Measurements from ENCODE around the gene NEK3.
"Not testable (repeated sequence)": the region's sequence is repeated elsewhere in the genome, so short reads cannot be mapped to it uniquely, and the experiment has no call there.

The NEK3 gene, protein sequence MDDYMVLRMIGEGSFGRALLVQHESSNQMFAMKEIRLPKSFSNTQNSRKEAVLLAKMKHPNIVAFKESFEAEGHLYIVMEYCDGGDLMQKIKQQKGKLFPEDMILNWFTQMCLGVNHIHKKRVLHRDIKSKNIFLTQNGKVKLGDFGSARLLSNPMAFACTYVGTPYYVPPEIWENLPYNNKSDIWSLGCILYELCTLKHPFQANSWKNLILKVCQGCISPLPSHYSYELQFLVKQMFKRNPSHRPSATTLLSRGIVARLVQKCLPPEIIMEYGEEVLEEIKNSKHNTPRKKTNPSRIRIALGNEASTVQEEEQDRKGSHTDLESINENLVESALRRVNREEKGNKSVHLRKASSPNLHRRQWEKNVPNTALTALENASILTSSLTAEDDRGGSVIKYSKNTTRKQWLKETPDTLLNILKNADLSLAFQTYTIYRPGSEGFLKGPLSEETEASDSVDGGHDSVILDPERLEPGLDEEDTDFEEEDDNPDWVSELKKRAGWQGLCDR

DNA sequence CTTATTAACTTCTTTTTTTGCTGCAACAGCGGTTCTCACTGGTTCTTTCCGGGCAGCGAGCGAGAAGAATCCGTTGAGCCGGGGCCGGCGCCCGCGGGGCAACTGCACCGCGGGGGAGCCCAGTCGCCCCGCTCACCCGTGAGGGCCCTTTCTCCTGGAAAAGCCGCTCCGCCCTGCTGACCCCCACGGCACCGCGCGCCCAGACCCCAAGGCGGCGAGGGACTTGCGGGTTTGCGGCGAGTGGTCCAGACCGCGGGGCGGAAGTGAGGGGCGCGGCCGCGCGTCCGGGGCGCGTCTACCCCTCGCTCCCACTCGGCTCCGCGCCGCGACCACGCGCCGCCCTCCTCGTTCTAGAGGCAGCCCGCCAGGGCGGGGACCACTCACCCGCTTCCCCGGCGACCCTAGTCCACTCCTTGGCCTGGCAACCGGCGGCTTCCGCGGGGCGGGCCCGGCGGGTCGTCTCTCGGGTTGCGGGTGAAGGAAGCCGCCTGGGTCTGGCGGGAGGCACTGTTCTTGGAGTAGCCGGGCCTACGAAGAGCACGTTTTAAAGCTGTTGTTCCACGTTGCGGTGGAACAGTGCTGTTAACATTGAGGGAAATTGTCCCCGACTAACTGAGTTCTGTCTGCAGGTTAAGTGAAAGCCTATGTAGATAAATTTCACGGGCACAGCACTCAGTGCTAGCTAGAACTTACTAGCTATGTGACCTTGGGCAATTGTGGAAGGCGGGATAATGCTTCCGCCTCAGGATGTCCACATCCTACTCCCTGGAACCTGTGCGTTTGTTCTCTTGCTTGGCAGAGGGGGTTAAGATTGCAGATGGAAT lies at the start of gene NEK3:
TSS of gene NEK3 (minus strand) at position 439 of the 824 bp plus-strand sequence. CDS start 3,406 bp downstream, outside the sequence.
- no peak for DNase-seq (ENCODE audit: low spot score)

DNA sequence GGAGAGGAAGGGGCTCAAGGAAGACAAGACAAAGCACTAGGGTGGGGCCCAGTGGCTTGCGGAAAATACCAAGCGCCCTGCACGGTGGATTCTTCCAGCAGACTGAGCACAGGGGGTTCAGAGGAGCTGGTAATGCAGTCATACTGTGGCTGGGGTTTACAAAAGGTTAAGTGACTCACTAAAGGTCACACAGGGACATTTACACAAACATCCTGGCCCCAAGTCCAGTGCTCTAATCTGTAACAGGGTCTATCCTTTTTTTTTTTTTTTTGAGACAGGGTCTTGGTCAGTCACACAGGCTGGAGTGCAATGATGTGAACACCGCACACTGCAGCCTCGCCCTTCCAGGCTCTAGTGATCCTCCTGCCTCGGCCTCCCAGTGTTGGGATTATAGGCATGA lies 49.0 kb upstream of the NEK3 start:
- DNase-seq (ENCODE audit: low spot score), result not testable (repeated sequence)

DNA sequence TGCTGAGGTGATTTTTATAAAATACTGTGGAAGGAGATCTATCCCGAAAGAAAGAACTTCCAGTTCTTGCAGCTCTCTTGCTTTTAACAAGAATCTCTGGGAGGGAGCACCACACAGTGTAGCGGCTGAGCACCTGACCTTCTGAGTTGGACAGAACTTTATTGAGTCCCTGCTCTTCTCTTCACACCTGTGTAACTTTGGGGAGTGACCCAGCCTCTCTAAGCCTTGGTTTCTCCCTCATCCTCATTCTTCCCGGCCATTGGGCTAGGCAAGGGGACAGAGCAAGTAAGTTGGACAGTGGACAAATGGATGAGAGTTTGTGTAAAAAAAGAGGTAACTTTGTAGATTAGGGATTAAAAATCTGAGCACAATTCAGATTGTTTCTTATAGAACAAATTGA lies 48.5 kb upstream of the NEK3 start:
- DNase-seq (ENCODE audit: low spot score), result not testable (repeated sequence)

DNA sequence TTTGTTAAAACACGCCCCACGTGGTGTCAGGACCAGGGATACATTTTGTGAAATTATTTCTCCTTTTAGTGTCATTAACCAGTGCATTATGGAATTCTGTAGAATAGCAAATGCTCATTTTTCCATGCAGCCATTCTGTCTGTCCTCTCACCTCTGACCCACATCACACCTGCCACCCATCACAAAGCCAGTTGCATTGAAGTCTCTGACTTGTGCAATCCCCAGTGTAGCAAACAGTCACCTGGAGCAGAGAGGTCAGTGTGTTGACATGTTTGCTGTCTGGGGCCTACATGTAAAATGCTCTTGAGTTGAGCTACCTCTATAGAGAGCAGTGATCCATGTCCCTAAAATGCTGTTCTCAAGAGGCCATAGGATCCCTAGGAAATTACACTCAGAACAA lies 47.9 kb upstream of the NEK3 start:
- not testable (repeated sequence) for DNase-seq (ENCODE audit: low spot score)

DNA sequence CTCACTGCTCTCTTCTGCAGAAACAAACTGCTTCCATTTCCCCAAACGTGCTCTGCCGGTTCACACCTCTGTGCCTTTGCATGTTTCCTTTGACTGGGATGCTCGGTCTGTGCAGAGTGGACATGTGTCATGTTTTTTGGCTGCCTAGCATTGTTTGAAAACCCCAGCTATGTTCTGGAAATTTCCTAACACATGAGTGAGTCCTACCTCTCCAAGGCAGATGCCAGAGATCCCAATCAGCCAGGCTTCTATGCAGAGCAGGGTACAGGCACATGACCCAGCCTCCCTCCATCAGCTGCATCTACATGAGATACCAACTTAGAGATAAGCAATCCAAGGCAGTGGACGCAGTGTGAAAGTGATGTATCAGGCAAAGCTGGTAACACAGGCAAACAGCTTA lies 45.1 kb upstream of the NEK3 start:
- DNase-seq (ENCODE audit: low spot score), result not testable (repeated sequence)

DNA sequence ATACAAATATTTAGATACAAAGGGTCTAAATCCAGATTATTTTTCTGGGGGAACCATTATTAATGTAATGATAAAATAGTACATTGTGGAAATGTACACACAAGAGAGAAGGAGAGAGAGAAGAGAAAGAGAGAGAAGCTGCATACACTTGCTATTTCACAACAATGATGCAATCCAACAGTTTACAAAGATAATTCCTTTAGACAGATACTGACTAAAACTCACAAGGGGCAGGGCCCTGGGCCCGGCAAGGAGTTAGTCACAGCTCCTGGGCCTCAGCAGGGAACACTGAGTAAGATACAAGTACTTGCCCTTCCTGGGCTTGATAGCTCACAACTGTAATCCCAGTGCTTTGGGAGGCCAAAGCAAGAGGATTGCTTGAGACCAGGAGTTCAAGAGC lies 44.5 kb upstream of the NEK3 start:
- DNase-seq (ENCODE audit: low spot score), result not testable (repeated sequence)

DNA sequence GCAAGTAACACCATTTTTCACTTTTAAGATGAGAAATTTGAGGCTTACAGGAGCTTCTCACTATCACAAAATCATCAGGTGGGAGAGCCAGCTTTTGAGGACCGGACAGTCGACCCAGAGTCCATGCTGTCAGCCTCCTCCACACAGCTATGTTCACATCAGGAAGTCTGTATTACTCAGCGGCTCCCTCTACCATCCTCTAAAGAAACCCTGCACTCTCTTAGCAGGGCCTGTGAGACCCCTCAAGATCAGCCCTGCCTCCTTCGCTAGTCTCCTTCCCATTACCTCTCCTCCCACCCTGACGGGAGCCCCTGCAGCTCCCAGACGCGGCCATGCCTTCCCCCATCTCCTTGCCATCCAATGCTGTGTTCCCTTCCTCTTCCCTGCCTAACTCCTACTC lies 43.1 kb upstream of the NEK3 start:
- DNase-seq (ENCODE audit: low spot score), result not testable (repeated sequence)

DNA sequence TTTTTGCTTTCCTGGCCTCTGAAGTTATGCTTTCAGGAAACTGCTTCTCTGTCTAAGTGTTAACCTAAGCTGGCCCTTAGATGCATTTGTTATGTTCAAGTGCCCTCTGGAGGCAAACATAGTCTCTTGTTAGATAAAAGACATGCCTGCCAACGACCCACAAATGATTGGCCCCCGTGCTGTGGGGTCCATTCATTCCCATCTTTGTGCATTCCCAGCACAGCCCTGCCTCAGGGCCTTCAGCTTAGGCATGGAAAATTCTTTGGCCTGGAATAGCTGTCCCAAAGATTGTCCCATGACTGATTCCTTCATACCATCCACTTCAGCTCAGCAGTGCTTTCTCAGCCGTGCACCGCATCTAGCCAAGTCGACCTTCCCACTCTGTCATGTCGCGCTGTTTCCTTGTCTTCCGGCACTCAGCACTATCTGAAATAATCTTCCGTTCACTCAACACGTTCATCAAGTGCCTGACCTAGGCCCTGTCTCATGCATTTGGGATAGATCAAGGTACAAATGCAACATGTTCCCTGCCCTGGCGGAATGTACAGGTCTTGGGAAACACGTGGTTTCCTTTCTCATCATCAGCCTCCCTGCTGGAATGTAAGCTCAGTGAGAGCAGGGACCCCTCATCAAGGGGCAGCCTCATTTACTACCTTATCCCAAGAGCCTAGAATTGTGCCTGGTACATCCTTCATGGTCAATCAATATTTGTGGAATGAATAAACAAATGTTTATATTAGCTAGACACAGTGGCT lies 42.2 kb upstream of the NEK3 start:
- peak; percentile 52 for DNase-seq (ENCODE audit: low spot score)

DNA sequence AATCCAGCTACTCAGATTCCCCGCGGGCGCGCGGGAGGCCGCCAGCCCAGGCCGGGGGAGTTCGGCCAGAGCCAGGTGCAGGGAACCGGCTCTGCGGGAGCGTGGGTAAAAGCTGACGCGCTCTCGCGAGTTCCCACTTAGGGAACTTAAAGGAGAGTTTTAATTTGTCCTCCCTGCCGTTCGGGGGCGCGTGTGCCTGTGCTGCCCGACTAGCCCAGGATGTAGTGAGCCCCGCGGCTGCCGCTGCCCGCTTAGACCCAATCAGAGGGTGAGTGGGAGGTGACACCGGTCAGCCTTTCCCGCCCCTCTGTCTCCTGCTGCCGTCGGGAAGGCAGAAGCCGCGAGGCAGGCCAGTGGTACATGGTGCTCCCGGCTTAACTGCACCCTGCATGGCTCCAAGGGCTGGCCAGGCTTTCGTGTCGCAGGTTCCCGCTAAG lies 36.0 kb upstream of the NEK3 start:
- no peak for DNase-seq (ENCODE audit: low spot score)

DNA sequence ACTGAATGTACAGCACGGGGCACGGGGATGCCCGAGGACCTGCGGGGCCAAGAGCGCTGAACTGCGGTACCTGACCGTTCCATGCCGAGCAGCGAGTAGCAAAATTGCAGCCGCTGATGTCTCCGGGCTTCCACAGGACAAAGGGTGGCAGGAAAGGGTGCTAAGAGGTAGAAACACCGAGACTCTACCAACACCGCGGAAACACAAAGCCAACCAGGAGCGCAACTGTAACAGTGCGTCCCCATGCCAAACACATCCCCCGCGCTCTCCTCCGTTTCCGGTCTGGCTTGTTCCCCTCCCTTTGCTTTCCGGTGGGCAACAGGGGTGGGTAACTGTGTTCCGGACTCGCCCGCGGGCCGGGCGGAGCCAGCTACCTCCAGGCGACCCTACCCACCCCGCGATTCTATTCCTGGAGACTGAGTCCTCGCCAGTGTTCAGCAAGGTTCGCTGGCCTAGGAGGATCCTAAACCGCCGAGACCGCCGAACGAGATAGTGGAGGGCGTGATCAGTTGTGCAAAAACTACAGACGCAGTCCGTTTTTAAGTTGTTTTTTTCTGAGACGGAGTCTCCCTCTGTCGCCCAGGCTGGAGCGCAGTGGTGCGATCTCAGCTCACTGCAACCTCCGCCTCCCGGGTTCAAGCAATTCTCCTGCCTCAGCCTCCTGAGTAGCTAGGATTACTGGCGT lies 34.9 kb upstream of the NEK3 start:
- peak; percentile 78 for DNase-seq (ENCODE audit: low spot score)

DNA sequence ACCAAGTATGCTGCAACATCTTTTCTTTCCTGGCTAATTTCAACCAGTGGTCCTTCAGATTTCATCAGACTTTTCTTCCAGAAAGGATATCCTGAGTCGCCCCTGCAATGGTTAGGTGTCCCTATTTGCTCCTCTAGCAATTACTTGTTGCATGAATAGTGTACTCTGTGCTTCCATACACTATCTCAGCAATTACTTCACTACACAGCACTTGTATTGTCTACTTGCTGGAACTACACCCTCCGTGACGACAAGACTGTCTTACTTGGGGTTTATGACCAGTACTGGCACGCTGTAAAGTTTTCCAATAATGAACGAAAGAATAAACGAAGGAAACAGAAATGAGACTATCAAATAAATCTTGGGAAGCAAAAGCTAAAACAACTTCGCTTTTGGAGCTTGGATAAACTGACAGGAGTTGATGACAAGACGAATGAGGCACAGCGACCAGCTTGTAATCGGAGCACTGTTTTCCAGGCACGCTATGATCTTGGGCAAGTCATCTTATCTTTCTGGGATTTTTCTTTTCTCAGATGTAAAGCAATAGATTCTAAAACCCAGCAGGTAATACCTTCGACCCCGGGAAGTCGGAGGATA lies 34.3 kb upstream of the NEK3 start:
- DNase-seq (ENCODE audit: low spot score), result not testable (repeated sequence)

DNA sequence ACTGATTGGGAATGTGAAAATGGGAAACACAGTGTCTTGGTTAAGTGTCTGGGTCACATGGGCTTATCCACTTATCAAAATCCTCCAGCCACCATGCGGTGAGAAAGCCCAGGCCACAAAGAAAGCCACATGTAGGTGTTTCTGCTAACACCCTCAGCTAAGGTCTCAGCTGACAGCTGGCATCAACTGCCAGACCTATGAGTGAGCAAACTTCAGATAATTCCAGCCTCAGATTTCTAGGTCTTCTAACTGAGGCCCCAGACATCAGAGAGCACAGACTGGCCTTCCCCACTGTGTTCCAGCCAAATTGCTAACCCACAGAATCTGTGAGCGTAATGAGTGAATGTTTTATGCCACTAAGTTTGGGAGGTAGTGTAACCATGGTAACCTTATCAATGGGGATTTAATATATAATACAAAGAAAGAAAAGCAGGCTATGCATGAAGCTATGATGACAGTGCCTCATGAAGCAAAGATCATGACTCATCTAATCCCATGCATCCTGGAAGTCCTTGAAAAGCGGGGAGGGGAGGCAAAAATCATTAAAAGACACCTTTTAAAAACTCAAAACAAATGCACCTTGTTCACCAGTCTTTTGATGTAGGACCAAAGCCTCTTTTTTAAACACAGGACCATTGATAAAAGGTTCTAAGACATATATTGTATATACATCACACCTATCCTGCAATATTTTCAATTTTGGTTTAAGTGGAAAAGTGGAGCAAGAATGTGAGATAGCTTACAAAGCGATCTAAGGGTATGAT lies 28.2 kb upstream of the NEK3 start:
- peak; percentile 28 for DNase-seq (ENCODE audit: low spot score)

DNA sequence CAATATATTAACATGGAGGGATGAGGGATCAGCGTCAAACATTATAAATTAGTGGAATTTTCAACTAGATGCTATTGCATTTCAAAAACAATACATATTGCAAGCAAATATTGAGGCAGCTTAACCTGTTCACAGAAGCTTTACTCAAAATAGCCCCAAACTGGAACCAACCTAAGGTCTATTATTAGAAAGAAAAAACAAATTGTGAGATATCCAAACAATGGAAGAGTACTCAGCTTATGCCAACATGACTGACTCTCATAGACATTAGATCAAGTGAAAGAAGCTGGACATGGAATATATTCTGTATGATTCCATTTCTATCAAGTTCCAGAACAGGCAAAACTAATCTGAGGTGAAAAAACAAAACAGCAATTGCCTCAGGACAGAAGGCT lies 27.6 kb upstream of the NEK3 start:
- DNase-seq (ENCODE audit: low spot score), result no peak

DNA sequence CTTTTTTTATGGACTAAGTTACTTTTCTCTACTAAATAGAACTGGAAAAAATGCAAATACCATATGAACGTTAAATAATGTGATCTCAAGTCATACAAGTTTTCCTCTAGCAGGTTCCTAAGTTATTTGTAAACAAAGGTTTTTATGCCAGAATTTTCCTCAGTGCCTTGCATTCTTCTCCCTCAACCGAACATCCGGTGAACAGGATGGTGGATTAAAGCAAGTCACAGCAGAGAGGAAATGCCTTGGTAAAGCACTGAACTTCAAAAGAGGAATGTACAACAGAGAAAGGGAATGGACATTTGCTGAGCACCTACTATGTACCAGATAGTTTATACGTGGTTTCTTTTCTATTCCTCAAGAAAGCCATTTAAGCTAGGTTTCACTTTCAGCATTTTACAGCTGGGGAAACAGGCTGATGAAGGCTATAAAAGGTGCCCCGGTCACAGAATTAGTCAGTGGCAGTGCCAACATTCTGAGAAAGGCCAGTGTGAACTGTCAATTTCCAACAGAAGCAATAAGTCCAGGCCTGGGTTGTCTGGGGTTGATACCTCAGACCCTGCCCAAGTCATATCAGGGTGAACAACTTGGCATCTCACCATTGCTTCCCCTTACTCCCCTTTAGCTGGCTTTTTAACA lies 22.0 kb upstream of the NEK3 start:
- DNase-seq (ENCODE audit: low spot score), result not testable (repeated sequence)

DNA sequence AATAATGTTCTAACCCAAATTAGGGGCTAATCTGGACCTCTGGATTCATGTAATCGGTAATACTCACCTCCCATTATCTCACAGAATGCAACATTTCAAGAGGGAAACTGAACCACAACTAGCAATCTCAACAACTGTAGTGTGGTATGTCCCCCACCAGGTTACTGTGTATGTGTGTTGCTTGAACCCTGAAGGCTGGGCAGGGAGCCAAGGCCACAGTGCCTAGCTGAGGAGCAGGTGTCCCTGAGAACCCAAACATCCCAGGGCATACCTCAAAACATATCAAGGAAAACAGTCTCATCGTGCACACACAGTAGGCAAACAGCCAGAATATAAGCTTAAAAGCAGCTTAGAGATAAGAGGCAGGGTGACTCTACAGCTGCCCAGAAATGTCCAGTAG lies 20.5 kb upstream of the NEK3 start:
- DNase-seq (ENCODE audit: low spot score), result no peak

DNA sequence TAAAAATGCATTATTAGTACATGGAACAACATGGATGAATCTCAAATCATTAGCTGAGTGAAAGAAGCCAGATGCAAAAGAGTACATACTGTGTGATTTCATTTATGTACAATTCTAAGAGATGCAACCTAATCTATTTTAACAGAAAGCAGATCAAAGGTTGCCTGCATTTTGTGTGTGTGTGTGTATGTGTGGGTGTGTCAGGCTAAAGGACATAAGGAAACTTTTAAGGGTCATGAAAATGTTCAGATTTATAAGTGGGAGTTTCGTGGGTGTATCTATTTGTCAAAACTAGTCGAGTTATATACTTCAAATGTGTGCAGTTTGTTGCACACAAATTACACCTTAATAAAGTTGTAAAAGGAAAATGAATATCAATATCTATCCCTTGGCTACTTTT lies 17.9 kb upstream of the NEK3 start:
- DNase-seq (ENCODE audit: low spot score), result no peak

DNA sequence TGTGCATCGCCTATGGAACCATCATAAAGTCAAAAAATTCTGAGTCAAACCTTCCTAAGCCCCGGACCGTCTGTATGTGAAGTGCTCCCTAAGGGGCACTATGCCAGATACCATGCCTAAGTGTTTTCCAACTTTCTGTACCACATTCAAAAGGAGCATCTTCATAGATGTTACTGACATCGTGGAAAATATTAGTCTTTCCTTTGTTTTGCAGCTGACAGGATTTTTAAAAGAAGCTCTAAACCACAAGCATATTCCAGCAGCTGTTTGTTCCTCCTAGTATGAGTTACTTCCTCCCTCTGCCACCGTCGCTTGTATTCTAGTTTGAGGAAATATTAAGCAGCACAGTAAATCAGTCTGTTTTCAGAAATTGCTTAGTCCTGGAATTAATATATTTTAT lies 14.6 kb upstream of the NEK3 start:
- not testable (repeated sequence) for DNase-seq (ENCODE audit: low spot score)

DNA sequence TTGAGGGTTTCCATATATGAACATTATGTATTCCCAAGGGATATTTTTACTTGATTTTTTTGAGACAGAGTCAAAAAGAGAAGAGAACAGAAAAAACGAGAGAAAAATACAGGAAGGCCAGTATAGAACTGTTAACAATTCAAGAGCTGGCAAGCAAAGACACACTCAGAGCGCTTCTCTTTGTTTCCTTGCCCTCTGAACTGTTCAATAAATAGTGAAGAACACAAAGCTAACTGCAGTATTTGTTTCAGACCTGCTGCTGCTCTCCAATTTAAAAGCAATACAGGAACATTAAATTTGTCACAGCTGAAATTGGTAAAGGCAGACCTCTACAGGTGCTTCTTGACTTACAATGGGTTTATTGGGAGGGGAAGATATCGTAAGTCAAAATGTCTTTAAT lies 14.0 kb upstream of the NEK3 start:
- no peak for DNase-seq (ENCODE audit: low spot score)

DNA sequence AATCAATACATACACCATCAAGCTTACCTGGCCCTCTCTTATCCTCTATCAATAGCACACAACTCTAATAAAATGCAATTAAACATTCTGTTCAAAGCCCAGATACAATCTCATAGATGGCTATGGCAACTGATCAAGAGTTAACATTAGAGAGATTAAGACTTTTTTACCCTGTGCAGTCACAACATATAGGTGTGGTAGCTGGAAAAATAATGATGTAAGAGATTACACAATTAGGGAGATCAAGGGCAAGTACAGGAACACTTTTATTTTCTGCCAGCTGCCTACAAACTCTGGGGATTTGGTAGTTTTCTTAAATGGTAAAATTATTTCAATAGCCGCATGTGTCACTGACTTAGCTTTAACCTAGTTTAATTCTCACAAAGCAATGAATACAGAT lies 12.3 kb upstream of the NEK3 start:
- DNase-seq (ENCODE audit: low spot score), result not testable (repeated sequence)

DNA sequence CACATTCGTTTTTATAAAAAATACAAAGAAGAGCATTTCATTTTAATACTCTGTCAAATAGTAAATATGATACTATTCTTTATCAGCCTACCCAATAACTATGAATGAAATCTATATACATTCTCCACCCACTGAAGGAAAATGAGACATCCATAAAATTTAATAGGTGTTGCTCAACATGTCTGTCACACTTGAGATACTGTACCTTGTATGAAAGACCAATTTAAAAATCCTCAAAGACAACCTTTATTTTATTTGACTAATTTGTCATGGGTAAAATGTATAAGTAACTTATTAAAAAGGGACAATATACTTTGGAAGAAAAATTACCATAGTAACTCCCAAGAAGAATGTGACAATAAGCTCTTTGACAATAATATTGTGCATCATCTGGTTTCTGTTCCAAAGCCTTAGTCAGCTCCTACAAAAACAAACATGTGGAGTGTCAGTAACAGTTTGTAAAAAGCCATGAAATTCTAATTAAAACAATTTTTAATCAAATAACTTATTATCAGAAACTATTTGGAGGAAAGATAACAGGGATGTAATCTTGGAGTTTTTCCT lies 11.5 kb upstream of the NEK3 start:
- DNase-seq (ENCODE audit: low spot score), result not testable (repeated sequence)
